IMR-90 (cell line): ENCODE results near the gene TFAP2B. TPM values are rescaled to one million over a fixed set of nuclear protein-coding genes. Genes with fewer than 3 reads are reported as not detected.

Source experiments
- ATAC-seq: fragments of 200-7000 bp; cut with Tn5 transposase; 2 replicates; pipeline ENCODE4 v1.9.1; 2020; ENCODE audit warnings: low read depth, mild to moderate bottlenecking, moderate library complexity
- BruUV-seq: library from RNA; stranded (reverse); fragments of 400-500 nt; replicated peaks from 2 replicates; lab custom pipeline; 2021; lab: Mats Ljungman, UMichigan
- CTCF ChIA-PET: fragments of 300-600 bp; formaldehyde crosslinking; extraction: SDS; loops from one replicate; lab custom pipeline; 2021; ENCODE audit warnings: antibody characterized with exemption; lab: Yijun Ruan, JAX
- POLR2A ChIA-PET: fragments of 300-600 bp; sonication (Branson Sonifier 250); formaldehyde crosslinking; loops from one replicate; lab custom pipeline; 2022; ENCODE audit warnings: antibody characterized with exemption; ENCODE audit not compliant: unreplicated experiment; lab: Charles Lee
- DNase-seq: peaks from one replicate; pipeline ENCODE4 v3.0.0; 2013
- H2AFZ ChIP-seq: replicated peaks from 2 replicates; pipeline ENCODE3; 2013; ENCODE audit warnings: low read length, mild to moderate bottlenecking; ENCODE audit not compliant: poor library complexity
- H2AK5ac ChIP-seq: 2 replicates; pipeline ENCODE4 v1.6.1; 2013; ENCODE audit warnings: low read depth, low read length, inconsistent platforms
- H2AK9ac ChIP-seq: replicated peaks from 2 replicates; pipeline ENCODE3; 2013; ENCODE audit warnings: mild to moderate bottlenecking, low read depth, low read length, moderate library complexity; ENCODE audit not compliant: poor library complexity
- H2BK120ac ChIP-seq: 2 replicates; pipeline ENCODE4 v1.6.1; 2013; ENCODE audit warnings: low read depth, low read length, inconsistent platforms
- H2BK15ac ChIP-seq: 3 replicates; pipeline ENCODE4 v1.6.1; 2013; ENCODE audit warnings: low read depth, low read length, inconsistent platforms
- H2BK20ac ChIP-seq: 2 replicates; pipeline ENCODE4 v1.6.1; 2013; ENCODE audit warnings: low read depth, mild to moderate bottlenecking, inconsistent platforms, low read length, moderate library complexity
- H2BK5ac ChIP-seq: 2 replicates; pipeline ENCODE4 v1.6.1; 2013; ENCODE audit warnings: mild to moderate bottlenecking, low read depth, low read length, inconsistent platforms; ENCODE audit not compliant: poor library complexity, severe bottlenecking
- H3K14ac ChIP-seq: replicated peaks from 2 replicates; pipeline ENCODE4 v1.6.1; 2013; ENCODE audit warnings: low read depth, low read length, inconsistent platforms
- H3K18ac ChIP-seq: 2 replicates; pipeline ENCODE4 v1.6.1; 2013; ENCODE audit warnings: low read depth, low read length, control low read depth
- H3K23ac ChIP-seq: 2 replicates; pipeline ENCODE4 v1.6.1; 2013; ENCODE audit warnings: low read depth, low read length, inconsistent platforms
- H3K27ac ChIP-seq: 2 replicates; pipeline ENCODE4 v1.5.1; 2013; ENCODE audit warnings: mild to moderate bottlenecking, control low read depth, low read length; ENCODE audit not compliant: insufficient read depth
- H3K27me3 ChIP-seq: 2 replicates; pipeline ENCODE4 v1.6.1; 2013; ENCODE audit warnings: low read length; ENCODE audit not compliant: control insufficient read depth, insufficient read depth
- H3K36me3 ChIP-seq: 2 replicates; pipeline ENCODE4 v1.6.1; 2013; ENCODE audit warnings: low read length, mixed read lengths; ENCODE audit not compliant: control insufficient read depth, insufficient read depth
- H3K4ac ChIP-seq: 2 replicates; pipeline ENCODE4 v1.6.1; 2013; ENCODE audit warnings: low read depth, low read length, inconsistent platforms
- H3K4me1 ChIP-seq: 2 replicates; pipeline ENCODE4 v1.6.1; 2013; ENCODE audit warnings: low read length, mixed read lengths; ENCODE audit not compliant: control insufficient read depth, insufficient read depth
- H3K4me2 ChIP-seq: 2 replicates; pipeline ENCODE4 v1.6.1; 2013; ENCODE audit warnings: low read depth, mild to moderate bottlenecking, control low read depth, low read length, moderate library complexity
- H3K4me3 ChIP-seq: 2 replicates; pipeline ENCODE4 v1.5.1; 2013; ENCODE audit warnings: low read depth, mild to moderate bottlenecking, control low read depth, low read length, moderate library complexity; ENCODE audit not compliant: insufficient read depth
- H3K56ac ChIP-seq: 2 replicates; pipeline ENCODE4 v1.6.1; 2013; ENCODE audit warnings: low read length, inconsistent platforms; ENCODE audit not compliant: insufficient read depth; ENCODE audit errors: extremely low read depth
- H3K79me1 ChIP-seq, 2 experiments: 2 replicates each; pipeline ENCODE4 v1.6.1; 2013; ENCODE audit warnings: low read length in 2 of 2, inconsistent platforms in 1 of 2, low read depth in 1 of 2
- H3K9ac ChIP-seq: 2 replicates; pipeline ENCODE4 v1.6.1; 2013; ENCODE audit warnings: low read depth, low read length, control low read depth
- H3K9me1 ChIP-seq: 2 replicates; pipeline ENCODE4 v1.6.1; 2013; ENCODE audit warnings: low read length, inconsistent platforms; ENCODE audit not compliant: insufficient read depth
- H3K9me3 ChIP-seq: 2 replicates; pipeline ENCODE4 v1.6.1; 2013; ENCODE audit warnings: low read length; ENCODE audit not compliant: control insufficient read depth, insufficient read depth
- H4K20me1 ChIP-seq: 2 replicates; pipeline ENCODE4 v1.6.1; 2013; ENCODE audit warnings: low read length, inconsistent platforms; ENCODE audit not compliant: insufficient read depth
- H4K5ac ChIP-seq: 2 replicates; pipeline ENCODE4 v1.6.1; 2013; ENCODE audit warnings: mild to moderate bottlenecking, low read depth, low read length, control low read depth
- H4K8ac ChIP-seq, 2 experiments: 2 replicates each; pipeline ENCODE4 v1.6.1; 2013; ENCODE audit warnings: low read depth in 2 of 2, low read length in 2 of 2, control low read depth in 1 of 2, inconsistent platforms in 1 of 2
- H4K91ac ChIP-seq: 2 replicates; pipeline ENCODE4 v1.6.1; 2013; ENCODE audit warnings: low read depth, low read length, inconsistent platforms; ENCODE audit not compliant: insufficient read depth
- FOS ChIP-seq: fragments of 150-350 bp; IDR thresholded peaks from 2 replicates; pipeline ENCODE4 v1.6.1; 2016; ENCODE audit warnings: low read depth, low read length
- MXI1 ChIP-seq: IDR thresholded peaks from 2 replicates; pipeline ENCODE4 v1.6.1; 2012; ENCODE audit warnings: low read depth, mild to moderate bottlenecking, low read length, moderate library complexity, borderline replicate concordance
- RCOR1 ChIP-seq: IDR thresholded peaks from 2 replicates; pipeline ENCODE4 v1.6.1; 2012; ENCODE audit warnings: mild to moderate bottlenecking, low read length, improper control_type of control experiment; ENCODE audit not compliant: insufficient replicate concordance
- WGBS, 2 experiments: methylation state at CpG; one replicate each; pipeline versions ENCODE4 v1.1.5 to v1.1.7; 2013; ENCODE audit warnings: missing lambda C conversion rate in 2 of 2; ENCODE audit not compliant: insufficient read length in 1 of 2; ENCODE audit errors: extremely low coverage in 2 of 2; 5-methylcytosine and 5-hydroxymethylcytosine counted together
- dilution Hi-C: fragments of 300-500 bp; cut with HindIII; formaldehyde crosslinking; loops from one replicate; pipeline ENCODE4 v1.14.3; 2018; ENCODE audit warnings: low sequenced_read_pairs; ENCODE audit not compliant: unreplicated experiment
- in situ Hi-C: fragments of 300-500 bp; cut with MboI; formaldehyde crosslinking; loops from 3 replicates; pipeline ENCODE4 v1.14.3; 2019; ENCODE audit warnings: low sequenced_read_pairs, inconsistent platforms, mixed read lengths
- intact Hi-C: fragments of 100-400 bp; cut with micrococcal nuclease; formaldehyde crosslinking; loops from 2 replicates; pipeline ENCODE4 v1.10.0; 2022
- polyA plus RNA-seq, 3 experiments: library from polyadenylated mRNA; depleted of rRNA; stranded (reverse); fragments of >200 nt; gene quantifications; 2 replicates each; pipeline ENCODE4 v1.2.3, GENCODE V29; 2012; ENCODE audit warnings: low replicate concordance in 1 of 3
- total RNA-seq: library from RNA; depleted of rRNA; stranded (reverse); fragments of >200 nt; gene quantifications from 2 replicates; pipeline ENCODE4 v1.2.3, GENCODE V29; 2012

The TFAP2B gene
- total and polyA plus RNA-seq, 2 of the 4 experiments (the other 2 are of a cell fraction): not detected

GRCh38 chr6:50873167-50873566, 54.5 kb downstream of the TFAP2B start:
- H3K4me3 ChIP-seq: no peak overlapping the region
- H4K8ac ChIP-seq: no peak overlapping the region
- H2AK5ac ChIP-seq: no peak overlapping the region
- WGBS, 2 experiments: no CpG with 5 or more reads among the region's 1 CpG
- no peak overlapping the region for H2BK120ac ChIP-seq
- no peak overlapping the region for H3K4ac ChIP-seq
- no peak overlapping the region for H3K14ac ChIP-seq
- H3K56ac ChIP-seq: no peak overlapping the region
- no peak overlapping the region for H2AK9ac ChIP-seq
- no peak overlapping the region for H4K91ac ChIP-seq
- no peak overlapping the region for H2BK20ac ChIP-seq
- no peak overlapping the region for H3K27ac ChIP-seq
- H3K18ac ChIP-seq: no peak overlapping the region
- no peak overlapping the region for H2BK15ac ChIP-seq
- POLR2A ChIA-PET: no interaction called here
- in situ Hi-C loops (no loop called here), intact Hi-C loops (no loop called here), dilution Hi-C loops (no loop called here)
- H3K23ac ChIP-seq: no peak overlapping the region
- H3K36me3 ChIP-seq: no peaks in the 10 kb centered on the region
- ATAC-seq: no peak
- no peak overlapping the region for H2AFZ ChIP-seq
- H3K79me1 ChIP-seq: no peaks in the 10 kb centered on the region
- H4K20me1 ChIP-seq: no peaks in the 10 kb centered on the region
- TF ChIP-seq RCOR1 (no peak), MXI1 (no peak), FOS (no peak)
- no peak overlapping the region for H3K4me2 ChIP-seq
- no peaks in the 10 kb centered on the region for H3K4me1 ChIP-seq
- DNase-seq: no peak
- no peak overlapping the region for H4K5ac ChIP-seq
- CTCF ChIA-PET: no interaction called here
- no peaks in the 10 kb centered on the region for H3K9me3 ChIP-seq
- H3K9me1 ChIP-seq: no peaks in the 10 kb centered on the region
- no TSS peak for BruUV-seq
- H3K27me3 ChIP-seq: no peaks in the 10 kb centered on the region
- no peak overlapping the region for H3K9ac ChIP-seq
- no peak overlapping the region for H2BK5ac ChIP-seq
